AG09309 (cell line): Measurements from ENCODE around the gene CENPO.

Experiments used
- DNase-seq: peaks from one replicate; pipeline ENCODE4 v3.0.0-alpha.2; 2010; ENCODE audit warnings: low read depth
- H3K4me3 ChIP-seq: 2 replicates; pipeline ENCODE4 v1.5.1; 2011; ENCODE audit warnings: mild to moderate bottlenecking, low read depth, low read length, moderate library complexity; ENCODE audit not compliant: control insufficient read depth
- CTCF ChIP-seq: IDR thresholded peaks from 2 replicates; pipeline ENCODE4 v1.5.1; 2011; ENCODE audit warnings: mild to moderate bottlenecking, low read depth, low read length, inconsistent platforms; ENCODE audit not compliant: insufficient read depth, control insufficient read depth; ENCODE audit errors: missing control alignments

CENPO gene

GRCh38 chr2:24768013-24768412 is 25.2 kb upstream of the CENPO start:
- no peak overlapping the region for H3K4me3 ChIP-seq
- no peak for DNase-seq
- TF ChIP-seq CTCF: no peak

- no peak for DNase-seq
- no peak overlapping the region for H3K4me3 ChIP-seq
- TF ChIP-seq CTCF: no peak
These were observed 24.6 kb upstream of the CENPO start for GRCh38 chr2:24768601-24769000.

- H3K4me3 ChIP-seq: no peak overlapping the region
- no peak for DNase-seq
- TF ChIP-seq CTCF: no peak
These were observed 22.2 kb upstream of the CENPO start for GRCh38 chr2:24771061-24771460.

- no peak for TF ChIP-seq CTCF
These were observed 21.2 kb upstream of the CENPO start for GRCh38 chr2:24771764-24772586.

GRCh38 chr2:24774373-24774772 is 18.9 kb upstream of the CENPO start:
- no peak overlapping the region for H3K4me3 ChIP-seq
- no peak for DNase-seq
- TF ChIP-seq CTCF: no peak

More at GRCh38 chr2:24771764-24772586, 21.2 kb upstream of the CENPO start:
- no peak for DNase-seq
- H3K4me3 ChIP-seq: no peak overlapping the region

- no peak for TF ChIP-seq CTCF
- no peak for DNase-seq
- H3K4me3 ChIP-seq: no peak overlapping the region
These were observed 14.1 kb upstream of the CENPO start for GRCh38 chr2:24779116-24779515.
